Hepatocyte (in vitro differentiated cells): ENCODE results near the gene TGM3. TPM values are rescaled to one million over a fixed set of nuclear protein-coding genes. Genes with fewer than 3 reads are reported as not detected.

ENCODE experiments used
- DNase-seq: peaks from one replicate; pipeline ENCODE4 v3.0.0-alpha.2; 2016; ENCODE audit warnings: low spot score
- H2AFZ ChIP-seq: fragments of 200-600 bp; sonication (generic); 2 replicates; pipeline ENCODE4 v1.6.0; 2016; ENCODE audit warnings: antibody characterized with exemption, mild to moderate bottlenecking
- H3K27ac ChIP-seq: fragments of 200-600 bp; sonication (generic); 2 replicates; pipeline ENCODE4 v1.5.1; 2016; ENCODE audit warnings: mild to moderate bottlenecking
- H3K27me3 ChIP-seq: fragments of 200-600 bp; sonication (generic); 2 replicates; pipeline ENCODE4 v1.6.1; 2016
- H3K36me3 ChIP-seq: fragments of 200-600 bp; sonication (generic); replicated peaks from 2 replicates; pipeline ENCODE4 v1.5.1; 2016; ENCODE audit warnings: low read depth; ENCODE audit not compliant: insufficient read depth
- H3K4me1 ChIP-seq: fragments of 200-600 bp; sonication (generic); 2 replicates; pipeline ENCODE4 v1.5.1; 2016; ENCODE audit warnings: mild to moderate bottlenecking, moderate library complexity; ENCODE audit not compliant: insufficient read depth
- H3K4me2 ChIP-seq: fragments of 200-600 bp; sonication (generic); 2 replicates; pipeline ENCODE4 v1.6.0; 2016
- H3K4me3 ChIP-seq: fragments of 200-600 bp; sonication (generic); 2 replicates; pipeline ENCODE4 v1.5.1; 2016; ENCODE audit warnings: mild to moderate bottlenecking
- H3K79me2 ChIP-seq: fragments of 200-600 bp; sonication (generic); 2 replicates; pipeline ENCODE4 v1.6.0; 2017; ENCODE audit warnings: mild to moderate bottlenecking
- H3K9me2 ChIP-seq: fragments of 200-600 bp; sonication (generic); replicated peaks from 2 replicates; pipeline ENCODE4 v1.6.0; 2017; ENCODE audit warnings: mild to moderate bottlenecking; ENCODE audit not compliant: insufficient read depth
- H3K9me3 ChIP-seq: fragments of 200-600 bp; sonication (generic); 2 replicates; pipeline ENCODE4 v1.5.1; 2016; ENCODE audit warnings: low read depth, mild to moderate bottlenecking
- H4K20me1 ChIP-seq: fragments of 200-600 bp; sonication (generic); 2 replicates; pipeline ENCODE4 v1.6.0; 2016; ENCODE audit warnings: mild to moderate bottlenecking; ENCODE audit not compliant: insufficient read depth, poor library complexity, severe bottlenecking
- EZH2 ChIP-seq: fragments of 200-600 bp; sonication (generic); IDR thresholded peaks from 2 replicates; pipeline ENCODE4 v1.6.1; 2016; ENCODE audit warnings: antibody characterized with exemption, mild to moderate bottlenecking, borderline replicate concordance
- EZH2phosphoT487 ChIP-seq: fragments of 200-600 bp; sonication (generic); IDR thresholded peaks from one replicate; pipeline ENCODE4 v1.6.1; 2018; ENCODE audit warnings: antibody characterized with exemption, mild to moderate bottlenecking, low read depth, moderate library complexity; ENCODE audit not compliant: unreplicated experiment, severe bottlenecking
- WGBS: methylation state at CpG from one replicate; pipeline ENCODE4 v1.1.6; 2016; ENCODE audit warnings: low lambda C conversion rate; ENCODE audit errors: missing lambda C conversion rate; 5-methylcytosine and 5-hydroxymethylcytosine counted together
- polyA plus RNA-seq: library from polyadenylated mRNA; unstranded; fragments of >200 nt; fragmentation: Nextera tagmentation; extraction: Ambion mirVana; gene quantifications from 2 replicates; pipeline ENCODE4 v1.2.1, GENCODE V29; 2016
- total RNA-seq: library from RNA; depleted of rRNA; stranded (reverse); fragments of >200 nt; gene quantifications from 2 replicates; pipeline ENCODE4 v1.2.3, GENCODE V29; 2014
- TF ChIP-seq, protein P1 (sequence below): fragments of 200-600 bp; sonication (generic); IDR thresholded peaks from 2 replicates; pipeline ENCODE4 v1.5.1; 2016; ENCODE audit warnings: antibody characterized with exemption, mild to moderate bottlenecking; ENCODE audit not compliant: poor library complexity

The TGM3 gene, protein sequence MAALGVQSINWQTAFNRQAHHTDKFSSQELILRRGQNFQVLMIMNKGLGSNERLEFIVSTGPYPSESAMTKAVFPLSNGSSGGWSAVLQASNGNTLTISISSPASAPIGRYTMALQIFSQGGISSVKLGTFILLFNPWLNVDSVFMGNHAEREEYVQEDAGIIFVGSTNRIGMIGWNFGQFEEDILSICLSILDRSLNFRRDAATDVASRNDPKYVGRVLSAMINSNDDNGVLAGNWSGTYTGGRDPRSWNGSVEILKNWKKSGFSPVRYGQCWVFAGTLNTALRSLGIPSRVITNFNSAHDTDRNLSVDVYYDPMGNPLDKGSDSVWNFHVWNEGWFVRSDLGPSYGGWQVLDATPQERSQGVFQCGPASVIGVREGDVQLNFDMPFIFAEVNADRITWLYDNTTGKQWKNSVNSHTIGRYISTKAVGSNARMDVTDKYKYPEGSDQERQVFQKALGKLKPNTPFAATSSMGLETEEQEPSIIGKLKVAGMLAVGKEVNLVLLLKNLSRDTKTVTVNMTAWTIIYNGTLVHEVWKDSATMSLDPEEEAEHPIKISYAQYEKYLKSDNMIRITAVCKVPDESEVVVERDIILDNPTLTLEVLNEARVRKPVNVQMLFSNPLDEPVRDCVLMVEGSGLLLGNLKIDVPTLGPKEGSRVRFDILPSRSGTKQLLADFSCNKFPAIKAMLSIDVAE
- total RNA-seq (0.23 TPM in 1 of 2 replicates, not detected in the other), polyA plus RNA-seq (0.15 TPM in 1 of 2 replicates, not detected in the other)

DNA sequence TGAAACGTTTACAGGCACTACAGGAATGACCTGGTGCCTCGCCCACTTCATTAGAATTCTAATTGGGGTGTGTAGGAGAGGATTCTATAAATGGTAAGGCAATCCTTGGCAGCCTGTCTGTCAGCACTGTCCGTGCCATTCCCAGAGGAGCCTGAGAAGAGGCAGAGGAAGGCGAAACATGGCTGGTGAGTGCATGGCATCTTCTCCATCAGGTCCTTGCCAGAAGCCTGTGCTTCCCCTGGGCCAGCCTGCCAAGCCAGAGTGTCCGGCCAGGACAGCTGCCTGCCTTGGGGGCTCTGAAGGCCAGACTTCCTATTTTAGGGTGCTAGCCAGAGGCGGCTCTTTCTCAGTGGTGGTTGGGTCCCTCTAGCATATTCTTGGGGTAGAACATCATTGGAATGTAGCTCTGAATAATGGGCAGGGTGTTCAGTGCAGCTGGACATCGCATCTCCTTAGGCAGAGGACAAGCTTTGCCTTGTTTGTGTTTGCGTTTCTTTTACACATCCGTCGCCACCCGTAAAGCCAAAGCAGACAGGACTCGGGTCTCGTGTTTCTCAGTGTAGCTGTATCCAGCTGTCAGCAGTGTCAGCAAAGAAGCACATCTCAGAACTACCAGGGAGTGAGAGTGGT, at the start of gene TGM3:
TSS of gene TGM3 (plus strand) at position 116 of the 630 bp plus-strand sequence. CDS start at position 179, 63 bp downstream.
- Histone ChIP-seq H3K9me3 (no peaks in the 10 kb centered on the region), H4K20me1 (no peaks in the 10 kb centered on the region), H3K4me3 (no peak within 1 kb of the TSS), H3K36me3 (no peaks in the 10 kb centered on the region), H3K79me2 (no peaks in the 10 kb centered on the region), H3K27ac (no peak within 1 kb of the TSS), H3K4me2 (no peak within 1 kb of the TSS), H3K27me3 (no peaks in the 10 kb centered on the region), H2AFZ (no peak within 1 kb of the TSS), H3K9me2 (no peaks in the 10 kb centered on the region), H3K4me1 (peaks cover 7% of the 10 kb centered on the region)
- WGBS: 69% methylated on average over 13 of the region's 13 CpGs
- TF ChIP-seq EZH2phosphoT487: no peak
- TF ChIP-seq EZH2: no peak
- TF ChIP-seq, protein P1, sequence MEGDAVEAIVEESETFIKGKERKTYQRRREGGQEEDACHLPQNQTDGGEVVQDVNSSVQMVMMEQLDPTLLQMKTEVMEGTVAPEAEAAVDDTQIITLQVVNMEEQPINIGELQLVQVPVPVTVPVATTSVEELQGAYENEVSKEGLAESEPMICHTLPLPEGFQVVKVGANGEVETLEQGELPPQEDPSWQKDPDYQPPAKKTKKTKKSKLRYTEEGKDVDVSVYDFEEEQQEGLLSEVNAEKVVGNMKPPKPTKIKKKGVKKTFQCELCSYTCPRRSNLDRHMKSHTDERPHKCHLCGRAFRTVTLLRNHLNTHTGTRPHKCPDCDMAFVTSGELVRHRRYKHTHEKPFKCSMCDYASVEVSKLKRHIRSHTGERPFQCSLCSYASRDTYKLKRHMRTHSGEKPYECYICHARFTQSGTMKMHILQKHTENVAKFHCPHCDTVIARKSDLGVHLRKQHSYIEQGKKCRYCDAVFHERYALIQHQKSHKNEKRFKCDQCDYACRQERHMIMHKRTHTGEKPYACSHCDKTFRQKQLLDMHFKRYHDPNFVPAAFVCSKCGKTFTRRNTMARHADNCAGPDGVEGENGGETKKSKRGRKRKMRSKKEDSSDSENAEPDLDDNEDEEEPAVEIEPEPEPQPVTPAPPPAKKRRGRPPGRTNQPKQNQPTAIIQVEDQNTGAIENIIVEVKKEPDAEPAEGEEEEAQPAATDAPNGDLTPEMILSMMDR: no peak
- DNase-seq: no peak

DNA sequence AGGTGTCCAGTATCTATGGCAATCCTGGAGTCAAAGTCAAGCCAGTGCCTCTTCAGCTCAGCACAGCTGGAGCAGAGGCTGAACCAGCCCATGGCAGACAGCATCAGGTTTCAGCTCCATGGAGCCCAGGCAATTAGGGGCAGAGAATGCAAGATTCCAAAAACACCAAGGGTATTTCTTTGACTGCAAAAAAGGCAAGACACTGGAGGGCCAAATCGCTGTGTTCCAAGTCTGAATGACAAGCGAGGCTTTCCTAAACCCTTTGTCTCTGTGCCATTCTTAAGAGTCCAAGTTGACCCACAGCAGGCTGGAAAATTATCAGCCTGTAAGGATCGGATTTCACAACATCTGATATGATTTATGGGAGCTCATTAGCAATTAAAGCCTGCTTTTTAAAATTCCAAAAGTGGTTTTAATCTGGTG, 49.7 kb upstream of the TGM3 start:
- TF ChIP-seq, protein P1: no peak
- TF ChIP-seq EZH2: no peak
- no peak for TF ChIP-seq EZH2phosphoT487
- DNase-seq: no peak
- no peak overlapping the region for H3K4me3 ChIP-seq
- no peaks in the 10 kb centered on the region for H3K27me3 ChIP-seq
- no peak overlapping the region for H3K27ac ChIP-seq
- H3K79me2 ChIP-seq: no peaks in the 10 kb centered on the region
- no peaks in the 10 kb centered on the region for H3K9me3 ChIP-seq
- H2AFZ ChIP-seq: no peak overlapping the region
- no peaks in the 10 kb centered on the region for H3K9me2 ChIP-seq
- no peaks in the 10 kb centered on the region for H4K20me1 ChIP-seq
- H3K36me3 ChIP-seq: no peaks in the 10 kb centered on the region
- H3K4me2 ChIP-seq: no peak overlapping the region
- 41% methylated on average over 3 of the region's 3 CpGs for WGBS
- H3K4me1 ChIP-seq: peaks cover 7% of the 10 kb centered on the region

DNA sequence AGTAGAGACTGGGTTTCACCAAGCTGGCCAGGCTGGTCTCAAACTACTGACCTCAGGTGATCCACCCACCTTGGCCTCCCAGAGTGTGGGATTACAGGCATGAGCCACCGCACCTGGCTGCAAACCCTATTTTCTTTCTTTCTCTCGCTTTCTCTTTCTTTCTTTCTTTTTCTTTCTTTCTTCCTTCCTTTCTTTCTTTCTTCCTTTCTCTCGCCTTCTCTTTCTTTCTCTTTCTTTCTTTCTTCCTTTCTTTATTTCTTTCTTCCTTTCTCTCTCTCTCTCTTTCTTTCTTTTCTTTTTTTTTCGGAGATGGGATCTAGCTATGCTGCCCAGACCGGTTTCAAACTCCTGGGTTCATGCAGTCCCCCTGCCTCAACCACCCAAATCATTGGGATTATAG, 47.0 kb upstream of the TGM3 start:
- DNase-seq: no peak

More for the DNA sequence above, 47.0 kb upstream of the TGM3 start:
- Histone ChIP-seq H3K79me2 (no peaks in the 10 kb centered on the region), H3K9me2 (no peaks in the 10 kb centered on the region), H3K4me3 (no peak overlapping the region), H4K20me1 (no peaks in the 10 kb centered on the region), H2AFZ (no peak overlapping the region), H3K27me3 (no peaks in the 10 kb centered on the region), H3K4me1 (peaks cover 7% of the 10 kb centered on the region), H3K9me3 (no peaks in the 10 kb centered on the region), H3K27ac (no peak overlapping the region), H3K4me2 (no peak overlapping the region), H3K36me3 (no peaks in the 10 kb centered on the region)
- no peak for TF ChIP-seq EZH2phosphoT487
- TF ChIP-seq, protein P1: no peak
- no peak for TF ChIP-seq EZH2
- WGBS: 90% methylated on average over 5 of the region's 5 CpGs
